HFF-Myc (cell line): ENCODE data around the gene CFAP46.

ENCODE experiments used
- DNase-seq: peaks from one replicate; pipeline ENCODE4 v3.0.0-alpha.2; 2011; ENCODE audit warnings: low read depth; ENCODE audit errors: extremely low read depth
- H3K4me3 ChIP-seq: replicated peaks from 2 replicates; pipeline ENCODE4 v1.5.1; 2011; ENCODE audit warnings: low read depth, mild to moderate bottlenecking, control low read depth, low read length
- CTCF ChIP-seq: IDR thresholded peaks from 2 replicates; pipeline ENCODE4 v1.5.1; 2012; ENCODE audit warnings: mild to moderate bottlenecking, low read depth, low read length, control low read depth; ENCODE audit errors: missing control alignments

CFAP46 gene

DNA sequence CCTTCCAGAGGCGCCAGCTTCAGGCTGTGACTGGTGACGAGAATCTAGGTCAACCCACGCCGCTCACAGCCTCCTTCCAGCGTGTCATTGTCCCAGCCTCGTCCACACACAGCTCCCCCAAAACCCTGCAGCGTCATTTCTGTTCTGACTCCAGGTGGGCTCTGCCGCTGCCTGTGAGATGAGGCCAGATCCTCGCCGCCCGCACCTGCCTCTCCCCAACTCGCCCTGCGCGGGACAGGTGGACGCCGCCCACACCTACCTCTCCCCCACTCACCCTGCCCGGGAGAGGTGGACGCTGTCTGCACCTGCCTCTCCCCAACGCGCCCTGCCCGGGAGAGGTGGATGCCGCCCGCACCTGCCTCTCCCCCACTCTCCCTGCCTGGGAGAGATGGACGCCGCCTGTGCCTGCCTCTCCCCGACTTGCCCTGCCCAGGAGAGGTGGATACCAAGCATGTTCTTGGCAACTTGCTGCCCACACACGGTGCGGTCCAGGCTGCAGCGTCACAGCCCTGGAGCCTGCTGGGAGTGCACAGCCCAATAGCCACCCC, 32.0 kb upstream of the CFAP46 start:
- TF ChIP-seq CTCF = no peak
- no peak overlapping the region for H3K4me3 ChIP-seq
- no peak for DNase-seq

- H3K4me3 ChIP-seq = no peak overlapping the region
- no peak for DNase-seq
- no peak for TF ChIP-seq CTCF
Measured at GRCh38 chr10:132973903-132974241, 31.5 kb upstream of the CFAP46 start.

DNA sequence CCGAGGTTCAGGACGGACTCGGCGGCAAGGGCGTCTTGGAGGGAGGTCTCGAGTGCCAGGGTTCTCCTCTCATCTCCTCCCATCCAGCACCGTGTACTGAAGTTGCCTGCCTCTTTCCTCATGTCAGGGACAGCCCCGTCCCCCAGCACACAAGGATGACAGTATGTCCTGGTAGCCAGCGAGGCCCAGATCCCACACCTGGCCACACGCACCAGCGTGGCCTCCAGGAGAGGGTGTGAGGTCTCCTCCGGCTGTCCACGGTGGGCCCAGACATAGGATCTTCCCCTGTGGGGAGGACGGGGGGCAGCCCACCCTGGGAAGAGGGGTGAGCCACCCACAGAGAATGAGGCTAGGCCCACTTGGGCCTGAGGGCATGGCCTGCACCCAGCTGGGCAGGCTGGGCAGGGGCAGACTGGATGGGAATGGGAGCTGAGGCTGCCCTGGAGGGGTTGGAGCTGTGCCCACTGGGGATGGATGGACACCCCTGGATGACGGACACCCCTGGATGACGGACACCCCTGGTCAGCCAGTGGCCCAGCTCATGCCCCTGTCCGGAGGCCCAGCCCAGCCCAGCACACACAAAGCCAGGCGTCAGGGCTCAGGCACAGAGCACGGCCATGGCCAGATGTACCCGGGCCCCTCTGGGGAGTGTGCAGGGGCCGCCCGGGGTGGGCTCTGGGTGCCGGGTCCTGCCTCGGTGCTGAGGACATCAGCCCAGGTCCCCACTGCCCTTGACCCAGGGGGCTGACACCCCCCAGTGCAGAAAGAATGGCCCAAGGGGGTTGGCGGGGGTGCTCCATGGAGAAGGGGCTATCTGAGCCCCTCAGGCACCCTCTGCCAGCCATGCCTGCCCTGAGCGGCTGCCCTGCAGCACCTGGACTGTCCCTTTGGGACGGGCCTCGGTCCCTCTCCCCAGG, 30.9 kb upstream of the CFAP46 start:
- no peak overlapping the region for H3K4me3 ChIP-seq
- TF ChIP-seq CTCF = no peak
- no peak for DNase-seq

DNA sequence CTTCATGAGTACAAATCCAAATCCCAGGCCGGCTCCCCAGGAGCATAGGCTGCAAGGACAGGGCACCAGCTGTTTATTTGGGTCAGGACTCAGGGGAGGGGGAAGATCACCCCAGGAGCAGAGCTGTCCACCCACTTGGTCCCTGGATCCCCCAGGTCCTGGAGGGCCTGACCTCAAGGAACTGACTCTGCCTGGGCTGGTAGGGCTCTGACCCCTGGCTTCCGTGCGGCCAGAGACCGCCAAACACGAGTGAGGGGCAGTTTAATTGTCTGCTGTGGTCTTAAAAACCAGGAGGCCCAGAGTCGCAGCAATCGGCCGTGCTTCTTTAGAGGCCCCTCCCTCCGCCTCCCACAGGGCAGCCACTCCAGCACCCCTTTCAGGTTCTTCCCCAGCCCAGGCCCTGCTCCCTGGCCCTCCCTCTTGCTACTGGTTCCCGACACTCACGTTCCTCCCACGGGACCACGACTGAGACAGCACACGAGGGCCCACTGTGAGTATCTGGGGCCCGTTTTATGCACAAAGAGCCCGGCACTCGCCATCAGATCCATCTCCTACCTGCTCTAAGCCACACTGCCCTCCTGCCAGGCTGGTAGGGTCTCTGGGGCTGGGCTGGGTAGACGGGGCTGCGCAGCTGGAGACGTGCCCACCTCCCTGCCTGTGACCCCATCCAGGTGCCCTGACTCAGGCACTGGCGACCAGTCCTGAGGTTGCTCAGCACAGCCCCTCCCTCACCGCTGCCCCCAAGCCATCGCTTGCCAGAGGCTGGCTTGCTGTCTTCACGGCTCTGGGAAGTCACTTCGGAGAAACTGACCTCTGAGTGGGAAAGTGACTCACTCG, 30.0 kb upstream of the CFAP46 start:
- H3K4me3 ChIP-seq = no peak overlapping the region
- TF ChIP-seq CTCF = no peak
- no peak for DNase-seq

DNA sequence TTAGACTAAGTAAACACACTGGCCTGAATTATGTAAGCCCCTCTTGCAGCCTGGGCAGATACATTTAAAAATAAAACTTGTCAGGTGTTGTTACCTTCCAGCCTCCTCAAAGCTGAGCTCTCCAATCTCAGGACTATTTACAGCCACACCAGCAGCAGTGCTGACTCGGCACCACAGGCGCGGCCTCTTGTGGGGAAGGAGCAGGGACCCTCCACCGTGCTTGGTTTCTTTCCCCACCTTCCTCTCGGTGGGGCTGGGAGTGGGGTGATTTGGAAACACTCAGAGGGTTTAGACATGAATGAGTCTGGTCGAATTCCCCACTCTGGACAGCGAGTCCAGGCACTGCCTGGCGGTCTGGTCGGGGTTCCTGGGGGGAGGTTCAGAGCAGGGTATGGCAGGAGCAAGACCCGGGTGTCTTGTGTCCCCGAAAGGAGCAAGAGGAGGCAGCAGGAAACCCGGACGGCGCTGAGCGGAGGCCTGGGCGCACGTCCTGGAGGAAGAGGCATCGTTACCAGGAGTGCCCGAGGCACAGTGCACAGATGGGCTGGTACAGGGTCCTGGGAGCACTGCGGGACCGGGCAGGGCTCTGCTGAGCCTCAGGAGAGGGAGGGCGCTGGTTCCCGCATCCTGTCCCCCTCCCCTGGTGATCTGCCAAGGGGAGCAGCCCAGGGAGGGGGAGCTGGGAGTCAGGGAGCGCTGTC, 29.2 kb upstream of the CFAP46 start:
- no peak for TF ChIP-seq CTCF
- no peak for DNase-seq
- H3K4me3 ChIP-seq = no peak overlapping the region

DNA sequence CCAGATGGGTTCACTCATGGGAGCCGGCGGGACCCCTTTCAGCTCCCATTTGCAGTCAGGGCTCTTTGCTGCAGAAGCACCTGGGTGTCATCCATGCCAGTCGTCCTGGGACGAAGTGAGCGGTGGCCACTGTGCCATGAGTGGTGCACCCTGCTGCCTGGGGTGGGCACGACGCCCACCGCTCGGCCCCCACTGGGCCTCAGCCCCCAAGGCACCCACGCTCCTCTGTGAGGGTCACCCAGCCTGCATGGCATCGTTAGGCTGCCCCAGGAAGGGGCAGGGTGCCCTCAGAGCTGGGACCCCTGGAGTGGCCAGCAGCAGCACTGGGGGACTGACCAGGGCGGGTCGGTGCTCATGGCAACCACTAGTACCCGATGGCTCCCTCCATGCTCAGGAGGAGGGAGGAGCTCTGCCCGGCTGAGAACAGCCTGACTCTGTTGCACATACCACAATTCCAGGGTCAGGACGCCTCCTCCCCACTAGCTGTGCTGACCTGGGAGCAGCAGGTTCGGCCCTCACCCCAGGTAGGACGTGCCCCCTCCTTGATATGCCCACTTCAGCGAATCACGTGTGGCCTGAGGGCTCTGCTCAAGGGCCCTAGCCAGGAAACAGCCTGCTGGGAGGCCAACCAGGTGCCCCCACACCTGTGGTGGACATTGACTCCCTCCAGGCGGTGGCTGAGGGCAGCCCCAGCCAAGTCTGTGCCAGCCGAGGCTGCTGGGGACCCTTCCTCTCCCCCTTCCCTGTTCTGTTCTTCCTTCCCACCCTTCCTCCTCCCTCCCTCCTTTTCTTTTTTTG, 28.5 kb upstream of the CFAP46 start:
- no peak overlapping the region for H3K4me3 ChIP-seq
- no peak for DNase-seq
- no peak for TF ChIP-seq CTCF
